Measurements from ENCODE around the gene SFXN2.

Gene SFXN2

GRCh38 chr10:102675666-102676533 is 38.5 kb upstream of the SFXN2 start:
- TF ChIP-seq, protein P1, sequence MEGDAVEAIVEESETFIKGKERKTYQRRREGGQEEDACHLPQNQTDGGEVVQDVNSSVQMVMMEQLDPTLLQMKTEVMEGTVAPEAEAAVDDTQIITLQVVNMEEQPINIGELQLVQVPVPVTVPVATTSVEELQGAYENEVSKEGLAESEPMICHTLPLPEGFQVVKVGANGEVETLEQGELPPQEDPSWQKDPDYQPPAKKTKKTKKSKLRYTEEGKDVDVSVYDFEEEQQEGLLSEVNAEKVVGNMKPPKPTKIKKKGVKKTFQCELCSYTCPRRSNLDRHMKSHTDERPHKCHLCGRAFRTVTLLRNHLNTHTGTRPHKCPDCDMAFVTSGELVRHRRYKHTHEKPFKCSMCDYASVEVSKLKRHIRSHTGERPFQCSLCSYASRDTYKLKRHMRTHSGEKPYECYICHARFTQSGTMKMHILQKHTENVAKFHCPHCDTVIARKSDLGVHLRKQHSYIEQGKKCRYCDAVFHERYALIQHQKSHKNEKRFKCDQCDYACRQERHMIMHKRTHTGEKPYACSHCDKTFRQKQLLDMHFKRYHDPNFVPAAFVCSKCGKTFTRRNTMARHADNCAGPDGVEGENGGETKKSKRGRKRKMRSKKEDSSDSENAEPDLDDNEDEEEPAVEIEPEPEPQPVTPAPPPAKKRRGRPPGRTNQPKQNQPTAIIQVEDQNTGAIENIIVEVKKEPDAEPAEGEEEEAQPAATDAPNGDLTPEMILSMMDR (IDR thresholded peaks at IDR 0.05; ENCODE audit: borderline replicate concordance, control extremely low read depth, extremely low read depth, insufficient read depth, missing control alignments): no peak
- in situ Hi-C loops (cut with MboI; ENCODE audit: low sequenced_read_pairs, unreplicated experiment): no loop called here
- DNase-seq (ENCODE audit: low spot score): peak; percentile 61

DNA sequence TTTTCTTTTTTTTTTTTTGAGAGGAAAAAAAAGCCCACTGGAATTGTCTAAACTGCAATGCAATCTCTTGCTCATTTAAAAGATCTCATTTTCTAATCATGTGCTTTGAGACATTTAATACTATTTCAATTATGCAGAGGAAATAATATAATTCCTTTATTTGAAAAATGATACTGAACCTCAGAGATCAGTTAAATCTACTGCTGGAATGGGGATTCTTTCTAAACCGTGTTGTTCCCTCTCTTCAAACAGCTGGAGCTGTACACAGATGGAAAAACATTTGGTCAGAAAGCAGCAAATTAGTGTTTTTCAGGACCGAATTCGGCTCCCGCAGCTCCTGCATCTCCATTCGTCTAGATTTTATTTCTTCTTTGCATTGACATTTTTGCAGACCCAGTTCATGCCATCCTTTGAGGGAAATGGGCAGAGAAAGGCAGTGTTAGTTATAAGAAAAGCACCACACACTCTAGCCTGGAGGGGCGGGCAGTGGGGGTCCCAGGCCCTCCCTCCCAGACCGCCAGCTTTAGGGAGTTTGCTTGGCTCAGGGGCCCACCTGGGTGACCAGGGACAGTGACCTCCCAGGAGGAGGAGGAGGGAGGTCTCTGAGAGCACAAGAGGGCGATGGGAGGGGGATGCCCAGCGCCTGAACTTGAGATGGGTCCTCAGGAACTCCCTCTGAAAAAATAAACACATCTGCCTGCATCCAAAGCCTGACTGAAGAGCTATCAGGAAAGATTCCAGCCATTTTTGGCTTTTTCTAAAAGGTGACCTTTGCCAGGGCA is 37.7 kb upstream of the SFXN2 start:
- in situ Hi-C loops (cut with MboI; ENCODE audit: low sequenced_read_pairs, unreplicated experiment): no loop called here
- TF ChIP-seq, protein P1 (IDR thresholded peaks at IDR 0.05; ENCODE audit: borderline replicate concordance, control extremely low read depth, extremely low read depth, insufficient read depth, missing control alignments): no peak
- DNase-seq (ENCODE audit: low spot score): no peak

DNA sequence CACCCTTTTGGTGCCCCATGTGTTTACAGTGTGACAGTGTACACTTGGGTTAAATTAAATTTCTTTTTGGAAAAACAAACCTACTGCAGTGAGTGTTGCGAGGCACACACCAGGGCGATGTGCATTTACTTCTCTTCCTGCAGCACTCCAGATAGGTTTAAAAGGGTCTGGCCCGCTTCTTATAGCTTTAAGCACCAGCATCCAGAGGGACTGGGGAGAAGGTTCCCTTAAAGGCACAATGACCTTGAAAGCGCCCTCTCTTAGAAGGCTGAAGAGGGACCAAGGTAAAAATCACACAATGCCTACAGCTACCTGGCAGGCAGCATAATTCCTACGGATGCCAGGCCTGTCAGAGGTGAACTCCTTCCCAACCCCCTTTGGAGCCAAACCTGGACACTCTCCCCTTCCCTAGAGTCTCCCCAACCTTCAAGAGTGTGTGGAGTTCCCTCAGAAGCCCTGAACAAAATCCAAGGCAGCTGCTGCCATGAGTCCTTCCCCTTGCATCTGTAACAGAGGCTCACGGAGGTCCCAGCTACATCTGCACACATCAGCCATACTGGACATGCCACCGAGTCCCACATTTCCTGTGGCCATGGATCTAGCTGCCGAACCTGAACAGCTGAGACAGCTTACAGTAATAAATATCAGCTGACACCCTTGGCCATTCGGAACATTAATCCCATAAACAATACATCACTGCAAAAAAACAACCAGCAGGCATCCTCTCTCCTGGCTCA is 36.9 kb upstream of the SFXN2 start:
- in situ Hi-C loops (cut with MboI; ENCODE audit: low sequenced_read_pairs, unreplicated experiment): no loop called here
- no peak for DNase-seq (ENCODE audit: low spot score)
- TF ChIP-seq, protein P1 (IDR thresholded peaks at IDR 0.05; ENCODE audit: borderline replicate concordance, control extremely low read depth, extremely low read depth, insufficient read depth, missing control alignments): no peak

DNA sequence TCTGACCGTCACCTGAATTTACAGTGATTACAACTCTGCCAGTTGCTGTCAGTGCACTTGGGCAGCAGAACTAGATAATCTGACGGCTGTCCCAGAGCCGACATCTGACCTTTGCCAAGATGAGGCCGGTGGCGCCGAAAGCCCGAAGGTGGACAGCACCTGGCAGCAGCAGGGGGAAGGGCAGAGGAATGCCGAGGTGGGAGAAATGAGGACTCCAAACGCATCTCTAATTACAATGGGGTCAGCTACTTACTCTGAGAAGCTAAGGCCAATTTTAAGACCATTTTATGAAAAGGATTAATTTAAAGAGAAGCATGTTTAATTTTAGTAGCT is 36.4 kb upstream of the SFXN2 start:
- TF ChIP-seq, protein P1 (IDR thresholded peaks at IDR 0.05; ENCODE audit: borderline replicate concordance, control extremely low read depth, extremely low read depth, insufficient read depth, missing control alignments): no peak
- in situ Hi-C loops (cut with MboI; ENCODE audit: low sequenced_read_pairs, unreplicated experiment): no loop called here

GRCh38 chr10:102678842-102679289 is 35.6 kb upstream of the SFXN2 start:
- TF ChIP-seq, protein P1 (IDR thresholded peaks at IDR 0.05; ENCODE audit: borderline replicate concordance, control extremely low read depth, extremely low read depth, insufficient read depth, missing control alignments): peak; percentile 83
- DNase-seq (ENCODE audit: low spot score): peak; percentile 75
- in situ Hi-C loops (cut with MboI; ENCODE audit: low sequenced_read_pairs, unreplicated experiment): no loop called here

More for the DNA sequence above, 36.4 kb upstream of the SFXN2 start:
- no peak for DNase-seq (ENCODE audit: low spot score)

DNA sequence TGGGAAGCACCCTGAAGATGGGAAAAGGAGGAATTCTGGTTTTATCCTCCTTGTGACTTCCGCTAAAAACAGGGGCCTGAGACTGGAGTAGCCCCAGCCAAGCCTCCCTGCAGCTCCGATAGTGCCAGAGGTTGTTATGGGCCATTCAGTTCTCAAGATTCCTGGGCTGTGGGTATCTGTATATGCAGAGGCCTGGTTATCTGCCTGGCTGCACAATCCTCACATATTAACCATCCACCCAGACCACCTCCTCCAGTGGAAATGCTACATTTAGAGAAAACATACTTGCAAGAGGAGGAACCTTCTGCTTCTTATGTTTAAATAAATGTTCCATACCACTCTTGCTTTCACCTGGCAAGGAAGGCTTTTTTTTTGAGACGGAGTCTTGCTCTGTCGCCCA is 34.8 kb upstream of the SFXN2 start:
- in situ Hi-C loops (cut with MboI; ENCODE audit: low sequenced_read_pairs, unreplicated experiment): no loop called here
- no peak for DNase-seq (ENCODE audit: low spot score)
- TF ChIP-seq, protein P1 (IDR thresholded peaks at IDR 0.05; ENCODE audit: borderline replicate concordance, control extremely low read depth, extremely low read depth, insufficient read depth, missing control alignments): no peak

All from GM13976 (cell line).